Fibroblast of pulmonary artery (primary cell): ENCODE measurements around the gene NARF.

Experiments used
- DNase-seq: peaks from one replicate; pipeline ENCODE4 v3.0.0-alpha.2; 2010; ENCODE audit warnings: low read depth
- H3K4me3 ChIP-seq: replicated peaks from 2 replicates; pipeline ENCODE4 v1.5.1; 2011; ENCODE audit warnings: low read depth, mild to moderate bottlenecking, control low read depth, low read length, moderate library complexity
- TF ChIP-seq, protein P1 (sequence below): IDR thresholded peaks from 2 replicates; pipeline ENCODE4 v1.5.1; 2011; ENCODE audit warnings: mild to moderate bottlenecking, control low read depth, low read length, inconsistent platforms; ENCODE audit errors: missing control alignments

NARF gene

DNA sequence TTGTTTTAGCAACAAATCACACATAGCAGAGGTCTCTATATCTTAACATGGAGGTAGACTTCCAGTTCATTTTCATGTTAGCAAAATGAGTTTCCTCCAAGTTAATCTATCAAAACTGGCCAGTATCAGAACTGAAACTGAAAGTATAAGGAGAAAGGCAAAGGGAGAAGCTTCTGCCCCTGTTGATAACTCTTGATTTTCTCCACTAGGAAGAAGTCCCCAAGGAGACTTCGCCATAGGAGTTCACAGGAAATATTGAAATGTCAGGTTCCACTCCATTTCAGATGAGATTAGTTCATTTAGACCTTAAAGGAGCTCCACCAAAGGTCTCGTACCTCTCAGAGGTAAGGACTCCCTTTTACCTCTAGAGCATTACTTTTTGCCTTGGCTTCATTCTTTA is 39.0 kb upstream of the NARF start:
- H3K4me3 ChIP-seq, result peak overlapping the region; percentile 79
- DNase-seq, result no peak
- TF ChIP-seq, protein P1, sequence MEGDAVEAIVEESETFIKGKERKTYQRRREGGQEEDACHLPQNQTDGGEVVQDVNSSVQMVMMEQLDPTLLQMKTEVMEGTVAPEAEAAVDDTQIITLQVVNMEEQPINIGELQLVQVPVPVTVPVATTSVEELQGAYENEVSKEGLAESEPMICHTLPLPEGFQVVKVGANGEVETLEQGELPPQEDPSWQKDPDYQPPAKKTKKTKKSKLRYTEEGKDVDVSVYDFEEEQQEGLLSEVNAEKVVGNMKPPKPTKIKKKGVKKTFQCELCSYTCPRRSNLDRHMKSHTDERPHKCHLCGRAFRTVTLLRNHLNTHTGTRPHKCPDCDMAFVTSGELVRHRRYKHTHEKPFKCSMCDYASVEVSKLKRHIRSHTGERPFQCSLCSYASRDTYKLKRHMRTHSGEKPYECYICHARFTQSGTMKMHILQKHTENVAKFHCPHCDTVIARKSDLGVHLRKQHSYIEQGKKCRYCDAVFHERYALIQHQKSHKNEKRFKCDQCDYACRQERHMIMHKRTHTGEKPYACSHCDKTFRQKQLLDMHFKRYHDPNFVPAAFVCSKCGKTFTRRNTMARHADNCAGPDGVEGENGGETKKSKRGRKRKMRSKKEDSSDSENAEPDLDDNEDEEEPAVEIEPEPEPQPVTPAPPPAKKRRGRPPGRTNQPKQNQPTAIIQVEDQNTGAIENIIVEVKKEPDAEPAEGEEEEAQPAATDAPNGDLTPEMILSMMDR, result no peak

- no peak overlapping the region for H3K4me3 ChIP-seq
- peak; percentile 56 for DNase-seq
- TF ChIP-seq, protein P1, result peak; percentile 70
These were observed 34.3 kb upstream of the NARF start for GRCh38 chr17:82424001-82424862.

DNA sequence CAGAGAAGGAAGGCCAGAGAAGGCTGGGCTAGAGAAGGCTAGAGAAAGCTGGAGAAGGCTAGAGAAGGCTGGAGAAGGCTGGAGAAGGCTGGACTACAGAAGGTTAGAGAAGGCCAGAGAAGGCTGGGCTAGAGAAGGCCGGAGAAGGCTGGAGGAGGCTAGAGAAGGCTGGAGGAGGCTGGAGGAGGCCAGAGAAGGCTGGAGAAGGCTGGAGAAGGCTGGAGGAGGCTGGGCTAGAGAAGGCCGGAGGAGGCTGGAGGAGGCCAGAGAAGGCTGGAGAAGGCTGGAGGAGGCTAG is 33.7 kb upstream of the NARF start:
- H3K4me3 ChIP-seq, result no peak overlapping the region
- TF ChIP-seq, protein P1, result no peak
- no peak for DNase-seq

DNA sequence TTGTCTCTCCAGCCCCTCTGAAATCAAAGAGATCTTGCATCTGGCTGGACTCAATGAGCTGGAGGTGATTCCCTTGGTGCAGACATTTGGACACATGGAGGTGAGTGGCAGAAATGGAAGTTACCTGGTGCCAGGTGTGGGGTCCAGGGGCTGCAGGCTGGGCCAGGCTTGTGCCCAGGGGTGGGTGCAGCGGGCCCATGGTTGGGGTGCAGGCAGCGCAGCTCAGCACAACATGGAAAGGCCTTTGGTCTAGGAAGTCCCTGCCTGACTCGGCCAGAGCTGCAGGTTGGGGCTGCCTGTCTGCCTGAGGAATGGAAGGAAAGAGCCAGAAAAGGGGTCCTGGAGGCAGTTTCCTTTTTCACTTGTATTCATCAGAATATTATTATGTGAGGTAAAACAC is 30.0 kb upstream of the NARF start:
- TF ChIP-seq, protein P1, result no peak

GRCh38 chr17:82429824-82430223 is 28.7 kb upstream of the NARF start:
- H3K4me3 ChIP-seq, result no peak overlapping the region
- DNase-seq, result no peak
- TF ChIP-seq, protein P1, result no peak

More for the DNA sequence above, 30.0 kb upstream of the NARF start:
- DNase-seq, result no peak
- no peak overlapping the region for H3K4me3 ChIP-seq

DNA sequence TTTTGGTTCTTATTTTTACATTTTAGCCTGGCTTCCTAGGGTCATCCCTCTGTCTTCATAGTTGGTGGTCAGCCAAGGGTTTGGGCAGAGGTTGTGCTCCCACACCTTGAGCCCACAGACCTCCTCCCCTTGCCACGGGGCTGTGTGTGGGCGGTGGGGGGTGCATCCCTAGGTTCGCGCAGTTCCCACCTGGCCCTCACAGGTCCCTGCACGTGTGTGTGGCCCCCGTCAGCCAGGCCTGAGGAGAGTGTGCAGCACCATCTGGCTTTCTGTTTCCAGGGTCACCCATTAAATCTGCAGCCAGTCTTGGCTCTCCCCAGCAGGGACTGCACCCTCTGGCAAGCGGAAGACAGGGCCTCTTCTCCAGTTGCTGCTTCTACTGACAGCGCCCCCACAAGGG is 26.5 kb upstream of the NARF start:
- TF ChIP-seq, protein P1, result no peak
- H3K4me3 ChIP-seq, result no peak overlapping the region
- no peak for DNase-seq
